ENCODE results near the gene RASSF5. TPM values are rescaled to one million over a fixed set of nuclear protein-coding genes. Genes with fewer than 3 reads are reported as not detected.

RASSF5 gene
- total and polyA plus RNA-seq, 9 of the 15 experiments (the other 6 are each of a cell fraction or from before 2014, with no cell fraction given): 6.1 to 41.0 (median 25.2) TPM

DNA sequence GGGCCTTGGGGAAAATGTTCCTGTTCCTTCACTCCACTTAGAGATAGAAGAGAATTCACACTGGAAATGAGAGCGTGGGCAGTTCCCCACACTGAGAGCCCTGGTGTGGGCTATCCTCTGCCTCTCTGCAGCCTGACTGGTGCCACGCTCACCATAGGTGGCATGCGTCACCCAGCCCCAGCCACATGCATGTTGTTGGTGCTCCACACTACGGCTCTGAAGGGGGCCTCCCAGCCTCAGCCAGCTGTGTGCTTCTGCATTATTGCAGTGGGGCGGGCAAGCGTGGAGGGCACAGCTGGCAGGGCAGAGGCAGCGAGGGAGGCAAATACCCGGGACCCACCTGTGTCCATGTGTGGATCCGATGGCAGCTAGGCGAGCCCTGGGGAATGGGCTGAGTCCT is 14.7 kb upstream of the RASSF5 start (continued):
- TF ChIP-seq TAF7 (tag; IDR thresholded peaks at IDR 0.05) (no peak), NEUROD1 (IDR thresholded peaks at IDR 0.05; ENCODE audit: borderline replicate concordance, low read depth, low read length, partially characterized antibody) (no peak), FUS (optimal IDR thresholded peaks at IDR 0.05; ENCODE audit: low read depth, low read length) (no peak), TFAM (CRISPR knock-in tag; conservative IDR thresholded peaks at IDR 0.05) (no peak), HSF4 (CRISPR knock-in tag; IDR thresholded peaks at IDR 0.05; ENCODE audit: borderline replicate concordance) (no peak), ZZZ3 (IDR thresholded peaks at IDR 0.05) (no peak), LARP7 (IDR thresholded peaks at IDR 0.05) (no peak), MECOM (CRISPR knock-in tag; IDR thresholded peaks at IDR 0.05) (no peak), DPF2 (IDR thresholded peaks at IDR 0.05) (no peak), BCOR (IDR thresholded peaks at IDR 0.05) (no peak), CBFB (CRISPR knock-in tag; IDR thresholded peaks at IDR 0.05) (no peak), RB1 (IDR thresholded peaks at IDR 0.05; ENCODE audit: low read depth) (no peak), ZNF830 (CRISPR knock-in tag; IDR thresholded peaks at IDR 0.05) (no peak)
- TF ChIP-seq, protein P1, sequence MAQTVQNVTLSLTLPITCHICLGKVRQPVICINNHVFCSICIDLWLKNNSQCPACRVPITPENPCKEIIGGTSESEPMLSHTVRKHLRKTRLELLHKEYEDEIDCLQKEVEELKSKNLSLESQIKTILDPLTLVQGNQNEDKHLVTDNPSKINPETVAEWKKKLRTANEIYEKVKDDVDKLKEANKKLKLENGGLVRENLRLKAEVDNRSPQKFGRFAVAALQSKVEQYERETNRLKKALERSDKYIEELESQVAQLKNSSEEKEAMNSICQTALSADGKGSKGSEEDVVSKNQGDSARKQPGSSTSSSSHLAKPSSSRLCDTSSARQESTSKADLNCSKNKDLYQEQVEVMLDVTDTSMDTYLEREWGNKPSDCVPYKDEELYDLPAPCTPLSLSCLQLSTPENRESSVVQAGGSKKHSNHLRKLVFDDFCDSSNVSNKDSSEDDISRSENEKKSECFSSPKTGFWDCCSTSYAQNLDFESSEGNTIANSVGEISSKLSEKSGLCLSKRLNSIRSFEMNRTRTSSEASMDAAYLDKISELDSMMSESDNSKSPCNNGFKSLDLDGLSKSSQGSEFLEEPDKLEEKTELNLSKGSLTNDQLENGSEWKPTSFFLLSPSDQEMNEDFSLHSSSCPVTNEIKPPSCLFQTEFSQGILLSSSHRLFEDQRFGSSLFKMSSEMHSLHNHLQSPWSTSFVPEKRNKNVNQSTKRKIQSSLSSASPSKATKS (CRISPR knock-in tag; IDR thresholded peaks at IDR 0.05): no peak
- TF ChIP-seq, protein P2, sequence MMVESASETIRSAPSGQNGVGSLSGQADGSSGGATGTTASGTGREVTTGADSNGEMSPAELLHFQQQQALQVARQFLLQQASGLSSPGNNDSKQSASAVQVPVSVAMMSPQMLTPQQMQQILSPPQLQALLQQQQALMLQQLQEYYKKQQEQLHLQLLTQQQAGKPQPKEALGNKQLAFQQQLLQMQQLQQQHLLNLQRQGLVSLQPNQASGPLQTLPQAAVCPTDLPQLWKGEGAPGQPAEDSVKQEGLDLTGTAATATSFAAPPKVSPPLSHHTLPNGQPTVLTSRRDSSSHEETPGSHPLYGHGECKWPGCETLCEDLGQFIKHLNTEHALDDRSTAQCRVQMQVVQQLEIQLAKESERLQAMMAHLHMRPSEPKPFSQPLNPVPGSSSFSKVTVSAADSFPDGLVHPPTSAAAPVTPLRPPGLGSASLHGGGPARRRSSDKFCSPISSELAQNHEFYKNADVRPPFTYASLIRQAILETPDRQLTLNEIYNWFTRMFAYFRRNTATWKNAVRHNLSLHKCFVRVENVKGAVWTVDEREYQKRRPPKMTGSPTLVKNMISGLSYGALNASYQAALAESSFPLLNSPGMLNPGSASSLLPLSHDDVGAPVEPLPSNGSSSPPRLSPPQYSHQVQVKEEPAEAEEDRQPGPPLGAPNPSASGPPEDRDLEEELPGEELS (CRISPR knock-in tag; IDR thresholded peaks at IDR 0.05; ENCODE audit: borderline replicate concordance): no peak

All from K562 (cell line).